ENCODE measurements around the gene TTC39B.

Gene TTC39B

DNA sequence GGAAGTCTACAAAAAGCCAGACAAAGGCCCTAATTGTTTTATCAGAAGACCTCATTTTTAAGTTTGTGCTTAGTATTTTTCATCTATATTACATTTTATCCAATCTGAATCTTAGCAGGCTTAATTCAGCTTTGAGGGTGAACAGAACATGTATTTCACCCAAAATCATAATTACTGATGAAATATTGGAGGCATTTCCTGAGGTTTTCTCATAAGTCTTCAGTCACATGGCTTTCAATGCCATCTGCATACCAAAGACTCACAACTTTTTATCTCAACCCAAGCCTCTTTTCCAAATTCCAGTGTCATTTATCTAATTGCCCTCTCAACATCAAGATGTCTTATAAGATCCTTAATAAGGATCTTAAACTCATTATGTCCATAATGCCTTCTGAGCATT lies 150.8 kb downstream of the TTC39B start:
- no peak for TF ChIP-seq CTCF (IDR thresholded peaks at IDR 0.05; ENCODE audit: low read depth, low read length)

DNA sequence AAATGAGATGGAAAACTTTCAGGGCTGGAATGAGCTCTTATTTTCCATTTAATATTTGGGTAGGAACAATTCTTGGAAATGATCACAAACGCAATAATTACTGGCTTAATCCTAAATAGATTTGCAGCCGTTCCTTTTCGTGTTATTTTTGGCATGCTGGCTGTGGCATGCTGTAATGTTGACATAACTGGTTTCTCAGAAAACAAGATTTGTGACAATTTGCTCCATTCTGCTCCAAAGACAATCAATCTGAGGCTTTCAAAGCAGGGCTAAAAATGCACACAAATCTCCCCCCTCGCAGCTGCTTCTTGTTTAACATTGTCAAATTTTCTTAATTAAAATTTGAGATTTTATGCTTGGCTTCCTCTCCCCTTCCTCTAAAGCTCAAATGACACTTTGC lies 151.2 kb downstream of the TTC39B start:
- no peak overlapping the region for H3K4me3 ChIP-seq (ENCODE audit: low read depth, low read length)
- TF ChIP-seq CTCF (IDR thresholded peaks at IDR 0.05; ENCODE audit: low read depth, low read length): no peak

More for the DNA sequence above, 150.8 kb downstream of the TTC39B start:
- no peak overlapping the region for H3K4me3 ChIP-seq (ENCODE audit: low read depth, low read length)

GRCh38 chr9:15155323-15155722 lies 151.7 kb downstream of the TTC39B start:
- no peak for TF ChIP-seq CTCF (IDR thresholded peaks at IDR 0.05; ENCODE audit: low read depth, low read length)

DNA sequence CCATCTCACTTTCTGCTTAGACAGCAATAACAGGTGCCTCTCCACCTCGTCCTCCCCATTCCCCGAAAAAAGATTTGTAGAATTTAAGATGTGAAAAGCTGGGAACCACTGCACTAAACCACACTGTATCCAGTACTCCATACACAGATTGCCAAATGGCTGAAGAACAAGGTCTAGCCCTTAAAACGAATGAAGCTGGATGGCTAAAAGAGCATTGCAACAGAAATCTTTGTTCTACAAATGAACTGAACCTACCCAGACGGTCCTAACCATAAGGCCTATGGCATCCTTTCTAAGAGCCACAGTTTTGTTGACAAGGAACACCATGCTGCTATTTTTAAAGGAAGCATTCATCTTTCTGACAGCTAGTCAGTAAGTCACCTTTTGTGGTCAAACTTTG lies 152.3 kb downstream of the TTC39B start:
- no peak for TF ChIP-seq CTCF (IDR thresholded peaks at IDR 0.05; ENCODE audit: low read depth, low read length)
- H3K4me3 ChIP-seq (ENCODE audit: low read depth, low read length): no peak overlapping the region

More at GRCh38 chr9:15155323-15155722, 151.7 kb downstream of the TTC39B start:
- H3K4me3 ChIP-seq (ENCODE audit: low read depth, low read length): no peak overlapping the region

DNA sequence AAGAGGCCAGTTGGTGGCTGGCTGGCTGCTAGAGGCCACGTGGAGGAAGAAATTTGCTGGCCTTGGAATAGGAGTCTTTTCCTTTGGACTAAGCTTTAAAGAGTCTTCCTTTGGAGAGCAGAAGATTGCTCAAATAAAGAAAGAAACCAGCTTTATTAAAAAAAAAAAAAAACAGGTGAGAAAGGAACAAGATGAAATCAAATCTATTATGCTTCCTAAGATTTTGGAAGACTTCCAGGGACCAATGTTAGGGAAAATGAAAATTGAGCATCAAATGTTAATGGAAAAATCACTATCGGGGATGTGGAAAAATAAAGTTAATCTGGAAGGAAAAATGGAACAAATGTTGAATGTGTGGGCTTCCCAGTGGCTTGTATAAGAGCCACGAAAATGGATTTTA lies 153.1 kb downstream of the TTC39B start:
- H3K4me3 ChIP-seq (ENCODE audit: low read depth, low read length): no peak overlapping the region
- TF ChIP-seq CTCF (IDR thresholded peaks at IDR 0.05; ENCODE audit: low read depth, low read length): no peak

DNA sequence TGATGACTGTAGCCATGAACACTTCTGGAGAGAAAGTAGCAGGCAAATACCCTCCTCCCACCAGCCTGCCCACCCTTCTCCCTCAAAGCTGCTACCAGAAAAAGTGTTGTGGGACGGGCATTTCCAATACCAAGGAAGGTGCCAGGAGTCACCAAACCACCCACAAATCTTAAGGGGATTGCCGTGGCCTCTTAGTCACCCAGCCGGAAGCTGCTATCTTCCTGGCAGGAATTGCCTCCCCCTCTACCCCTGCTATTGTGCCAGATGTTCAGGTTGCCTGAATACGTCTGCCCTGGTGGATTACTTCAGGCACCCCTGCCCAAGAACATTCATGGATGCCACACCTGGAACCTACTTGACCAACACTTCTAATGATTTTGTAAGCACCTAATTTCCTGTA lies 156.1 kb downstream of the TTC39B start:
- H3K4me3 ChIP-seq (ENCODE audit: low read depth, low read length): no peak overlapping the region
- TF ChIP-seq CTCF (IDR thresholded peaks at IDR 0.05; ENCODE audit: low read depth, low read length): no peak

DNA sequence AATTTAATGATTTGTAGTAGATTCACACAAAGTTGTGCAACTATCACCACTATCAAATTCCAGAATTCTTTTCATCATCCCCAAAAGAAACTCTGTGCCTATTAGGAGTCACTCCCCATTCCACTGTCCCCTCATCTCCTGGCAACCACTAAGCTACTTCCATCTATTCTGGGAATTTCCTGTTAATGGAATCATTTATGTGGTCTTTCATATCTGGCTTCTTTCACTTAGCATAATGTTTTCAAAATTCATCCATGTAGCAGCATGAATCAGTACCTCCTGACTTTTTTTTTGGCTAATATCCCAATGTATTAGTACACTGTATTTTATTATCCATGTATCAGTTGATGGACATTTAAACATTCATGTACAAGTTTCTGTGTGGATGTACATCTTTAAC lies 157.6 kb downstream of the TTC39B start:
- no peak for TF ChIP-seq CTCF (IDR thresholded peaks at IDR 0.05; ENCODE audit: low read depth, low read length)
- no peak overlapping the region for H3K4me3 ChIP-seq (ENCODE audit: low read depth, low read length)

Data from WI38 (cell line).